ENCODE measurements around the gene KIF13A. TPM values are rescaled to one million over a fixed set of nuclear protein-coding genes. Genes with fewer than 3 reads are reported as not detected.

Gene KIF13A
- total and polyA plus RNA-seq, 9 of the 15 experiments (the other 6 are each of a cell fraction or from before 2014, with no cell fraction given) = 3.6 to 44.3 (median 29.7) TPM

- TF ChIP-seq CCNT2 (IDR thresholded peaks at IDR 0.05; ENCODE audit: borderline replicate concordance, extremely low read depth, insufficient read length, low read depth, low read length) (peak; percentile 66), MTA2 (IDR thresholded peaks at IDR 0.05; ENCODE audit: low read depth) (peak; percentile 78), PBX2 (CRISPR knock-in tag; IDR thresholded peaks at IDR 0.05; ENCODE audit: low read depth) (no peak), PBX2 (tag; conservative IDR thresholded peaks at IDR 0.05; ENCODE audit: low read depth) (peak; percentile 96), NONO (IDR thresholded peaks at IDR 0.05; ENCODE audit: low read depth in 2 of 2, low read length in 1 of 2) (no peak), BCOR (IDR thresholded peaks at IDR 0.05) (peak; percentile 69), KLF16 (IDR thresholded peaks at IDR 0.05) (peak; percentile 84; the same call in 1 of the 2 replicates), ADNP (tag; IDR thresholded peaks at IDR 0.05) (peak; percentile 80), HDAC3 (IDR thresholded peaks at IDR 0.05; ENCODE audit: borderline replicate concordance, partially characterized antibody) (peak; percentile 50), ZNF76 (CRISPR knock-in tag; IDR thresholded peaks at IDR 0.05; ENCODE audit: borderline replicate concordance) (no peak), EP300 (IDR thresholded peaks at IDR 0.05; ENCODE audit: low read length) (peak; percentile 82; the same call in 1 of the 2 replicates), TEAD2 (tag; IDR thresholded peaks at IDR 0.05) (no peak), SMARCA4 (IDR thresholded peaks at IDR 0.05) (peak; percentile 84), ASH1L (IDR thresholded peaks at IDR 0.05; ENCODE audit: borderline replicate concordance, low read depth, partially characterized antibody) (no peak), BHLHE40 (IDR thresholded peaks at IDR 0.05; ENCODE audit: low read length) (peak; percentile 72; the same call in 1 of the 2 replicates), CEBPG (CRISPR knock-in tag; IDR thresholded peaks at IDR 0.05) (no peak; the same call in 1 of the 2 replicates), CEBPG (tag; conservative IDR thresholded peaks at IDR 0.05 in 1 of 2, IDR thresholded peaks at IDR 0.05 in 1 of 2) (no peak), CC2D1A (IDR thresholded peaks at IDR 0.05) (peak; percentile 41; the same call in 1 of the 2 replicates), HSF4 (CRISPR knock-in tag; IDR thresholded peaks at IDR 0.05; ENCODE audit: borderline replicate concordance) (no peak), CREB1 (IDR thresholded peaks at IDR 0.05) (peak; percentile 58; the same call in 1 of the 2 replicates), CREB1 (CRISPR knock-in tag; IDR thresholded peaks at IDR 0.05) (no peak), JUND (IDR thresholded peaks at IDR 0.05; ENCODE audit: borderline replicate concordance, low read depth, low read length) (peak; percentile 66; the same call in 1 of the 2 replicates), JUND (tag; IDR thresholded peaks at IDR 0.05; ENCODE audit: borderline replicate concordance, low read depth, low read length) (peak; percentile 32; the same call in 1 of the 3 replicates), DACH1 (IDR thresholded peaks at IDR 0.05; ENCODE audit: partially characterized antibody) (peak; percentile 71), KDM1A (IDR thresholded peaks at IDR 0.05) (peak; percentile 97), NR2C1 (IDR thresholded peaks at IDR 0.05) (no peak), NR2C1 (tag; IDR thresholded peaks at IDR 0.05) (peak; percentile 31; the same call in 1 of the 2 replicates), HNRNPK (IDR thresholded peaks at IDR 0.05; ENCODE audit: low read depth, low read length, poor library complexity, severe bottlenecking) (no peak), ARID1B (IDR thresholded peaks at IDR 0.05) (peak; percentile 94), SRSF9 (IDR thresholded peaks at IDR 0.05; ENCODE audit: borderline replicate concordance, low read depth, low read length) (no peak)
Measured at GRCh38 chr6:17859846-17860245, 127.6 kb downstream of the KIF13A start (continued).
